ENCODE measurements around the gene KLHDC8B.

DNA sequence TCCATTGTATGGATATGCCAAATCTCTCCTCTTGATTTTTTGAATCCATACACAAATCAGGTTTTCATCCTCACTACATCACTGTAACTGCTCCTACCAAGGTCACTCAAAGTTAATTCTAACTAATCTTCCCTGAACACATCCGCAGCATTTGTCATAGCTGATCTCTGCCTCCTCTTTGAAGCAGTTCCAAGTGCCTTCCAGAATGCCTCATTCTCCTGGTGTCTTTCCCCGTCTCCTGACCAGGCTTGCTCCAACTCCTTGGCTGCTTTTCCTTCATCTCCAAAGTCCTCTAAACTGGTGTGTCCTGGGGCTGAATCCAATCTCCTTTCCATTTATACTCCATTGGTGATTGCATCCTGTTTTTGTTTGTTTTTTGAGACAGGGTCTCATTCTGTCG is 26.8 kb downstream of the KLHDC8B start:
- TF ChIP-seq CTCF (IDR thresholded peaks at IDR 0.05): no peak
- no peak for TF ChIP-seq POLR2AphosphoS5 (IDR thresholded peaks at IDR 0.05; ENCODE audit: low read depth, low read length)
- TF ChIP-seq, protein P1, sequence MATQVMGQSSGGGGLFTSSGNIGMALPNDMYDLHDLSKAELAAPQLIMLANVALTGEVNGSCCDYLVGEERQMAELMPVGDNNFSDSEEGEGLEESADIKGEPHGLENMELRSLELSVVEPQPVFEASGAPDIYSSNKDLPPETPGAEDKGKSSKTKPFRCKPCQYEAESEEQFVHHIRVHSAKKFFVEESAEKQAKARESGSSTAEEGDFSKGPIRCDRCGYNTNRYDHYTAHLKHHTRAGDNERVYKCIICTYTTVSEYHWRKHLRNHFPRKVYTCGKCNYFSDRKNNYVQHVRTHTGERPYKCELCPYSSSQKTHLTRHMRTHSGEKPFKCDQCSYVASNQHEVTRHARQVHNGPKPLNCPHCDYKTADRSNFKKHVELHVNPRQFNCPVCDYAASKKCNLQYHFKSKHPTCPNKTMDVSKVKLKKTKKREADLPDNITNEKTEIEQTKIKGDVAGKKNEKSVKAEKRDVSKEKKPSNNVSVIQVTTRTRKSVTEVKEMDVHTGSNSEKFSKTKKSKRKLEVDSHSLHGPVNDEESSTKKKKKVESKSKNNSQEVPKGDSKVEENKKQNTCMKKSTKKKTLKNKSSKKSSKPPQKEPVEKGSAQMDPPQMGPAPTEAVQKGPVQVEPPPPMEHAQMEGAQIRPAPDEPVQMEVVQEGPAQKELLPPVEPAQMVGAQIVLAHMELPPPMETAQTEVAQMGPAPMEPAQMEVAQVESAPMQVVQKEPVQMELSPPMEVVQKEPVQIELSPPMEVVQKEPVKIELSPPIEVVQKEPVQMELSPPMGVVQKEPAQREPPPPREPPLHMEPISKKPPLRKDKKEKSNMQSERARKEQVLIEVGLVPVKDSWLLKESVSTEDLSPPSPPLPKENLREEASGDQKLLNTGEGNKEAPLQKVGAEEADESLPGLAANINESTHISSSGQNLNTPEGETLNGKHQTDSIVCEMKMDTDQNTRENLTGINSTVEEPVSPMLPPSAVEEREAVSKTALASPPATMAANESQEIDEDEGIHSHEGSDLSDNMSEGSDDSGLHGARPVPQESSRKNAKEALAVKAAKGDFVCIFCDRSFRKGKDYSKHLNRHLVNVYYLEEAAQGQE (IDR thresholded peaks at IDR 0.05; ENCODE audit: insufficient read depth in 1 of 2, low read depth in 2 of 2, low read length in 1 of 2): no peak
- TF ChIP-seq TCF7L2 (IDR thresholded peaks at IDR 0.05; ENCODE audit: low read depth, low read length): no peak
- no peak for TF ChIP-seq SIN3A (IDR thresholded peaks at IDR 0.05; ENCODE audit: borderline replicate concordance, insufficient read depth, low read depth, low read length)

All from Panc1 (cell line).